Rectal smooth muscle tissue (tissue), 1 donor: ENCODE results near the gene PHACTR3.

ENCODE experiments used
- H3K27ac ChIP-seq: one replicate; pipeline ENCODE4 v1.7.0; 2013; ENCODE audit warnings: low read depth, low read length, inconsistent platforms
- H3K27me3 ChIP-seq: one replicate; pipeline ENCODE4 v1.7.0; 2013; ENCODE audit warnings: low read length; ENCODE audit not compliant: control insufficient read depth, insufficient read depth
- H3K36me3 ChIP-seq: one replicate; pipeline ENCODE4 v1.7.0; 2013; ENCODE audit warnings: low read length; ENCODE audit not compliant: control insufficient read depth, insufficient read depth
- H3K4me1 ChIP-seq: one replicate; pipeline ENCODE4 v1.7.0; 2013; ENCODE audit warnings: low read length; ENCODE audit not compliant: control insufficient read depth, insufficient read depth
- H3K4me3 ChIP-seq: one replicate; pipeline ENCODE4 v1.7.0; 2013; ENCODE audit warnings: low read length
- H3K9ac ChIP-seq: one replicate; pipeline ENCODE4 v1.7.0; 2013; ENCODE audit warnings: low read length

The PHACTR3 gene

GRCh38 chr20:59602546-59603080 is 1.7 kb upstream of the PHACTR3 start:
- H3K27ac ChIP-seq = no peak overlapping the region
- no peak overlapping the region for H3K4me3 ChIP-seq
- H3K9ac ChIP-seq = no peak overlapping the region
- peaks cover 24% of the 10 kb centered on the region for H3K27me3 ChIP-seq
- H3K36me3 ChIP-seq = no peaks in the 10 kb centered on the region
- no peaks in the 10 kb centered on the region for H3K4me1 ChIP-seq

- no peak overlapping the region for H3K27ac ChIP-seq
- peaks cover 21% of the 10 kb centered on the region for H3K27me3 ChIP-seq
- no peak overlapping the region for H3K4me3 ChIP-seq
- H3K4me1 ChIP-seq = no peaks in the 10 kb centered on the region
- no peaks in the 10 kb centered on the region for H3K36me3 ChIP-seq
- H3K9ac ChIP-seq = no peak overlapping the region
Measured at GRCh38 chr20:59603176-59603575, 1.2 kb upstream of the PHACTR3 start.

GRCh38 chr20:59604741-59605600 is 631 bp downstream of the PHACTR3 start:
- Histone ChIP-seq H3K27ac (no peak overlapping the region), H3K27me3 (peaks cover 19% of the 10 kb centered on the region), H3K9ac (no peak overlapping the region), H3K4me3 (no peak overlapping the region), H3K4me1 (no peaks in the 10 kb centered on the region), H3K36me3 (no peaks in the 10 kb centered on the region)

- H3K9ac ChIP-seq = no peak overlapping the region
- no peak overlapping the region for H3K27ac ChIP-seq
- H3K4me1 ChIP-seq = no peaks in the 10 kb centered on the region
- no peaks in the 10 kb centered on the region for H3K36me3 ChIP-seq
- H3K27me3 ChIP-seq = peaks cover 19% of the 10 kb centered on the region
- H3K4me3 ChIP-seq = no peak overlapping the region
Measured at GRCh38 chr20:59605601-59606364, 1.4 kb downstream of the PHACTR3 start.

GRCh38 chr20:59606566-59606965 is 2.2 kb downstream of the PHACTR3 start:
- peaks cover 19% of the 10 kb centered on the region for H3K27me3 ChIP-seq
- H3K4me3 ChIP-seq = no peak overlapping the region
- no peak overlapping the region for H3K27ac ChIP-seq
- H3K9ac ChIP-seq = no peak overlapping the region
- H3K4me1 ChIP-seq = no peaks in the 10 kb centered on the region
- no peaks in the 10 kb centered on the region for H3K36me3 ChIP-seq

GRCh38 chr20:59608396-59608795 is 4.1 kb downstream of the PHACTR3 start:
- H3K27ac ChIP-seq = no peak overlapping the region
- H3K27me3 ChIP-seq = peaks cover 14% of the 10 kb centered on the region
- no peak overlapping the region for H3K9ac ChIP-seq
- no peak overlapping the region for H3K4me3 ChIP-seq
- no peaks in the 10 kb centered on the region for H3K4me1 ChIP-seq
- no peaks in the 10 kb centered on the region for H3K36me3 ChIP-seq

- peaks cover 14% of the 10 kb centered on the region for H3K27me3 ChIP-seq
- H3K36me3 ChIP-seq = no peaks in the 10 kb centered on the region
- H3K9ac ChIP-seq = no peak overlapping the region
- no peak overlapping the region for H3K4me3 ChIP-seq
- no peak overlapping the region for H3K27ac ChIP-seq
- no peaks in the 10 kb centered on the region for H3K4me1 ChIP-seq
Measured at GRCh38 chr20:59608871-59609270, 4.5 kb downstream of the PHACTR3 start.

GRCh38 chr20:59611286-59611685 is 6.9 kb downstream of the PHACTR3 start:
- Histone ChIP-seq H3K4me3 (no peak overlapping the region), H3K9ac (no peak overlapping the region), H3K27ac (no peak overlapping the region), H3K36me3 (no peaks in the 10 kb centered on the region), H3K4me1 (no peaks in the 10 kb centered on the region), H3K27me3 (peaks cover 5% of the 10 kb centered on the region)

- H3K4me3 ChIP-seq = no peak overlapping the region
- H3K36me3 ChIP-seq = no peaks in the 10 kb centered on the region
- no peak overlapping the region for H3K27ac ChIP-seq
- H3K9ac ChIP-seq = no peak overlapping the region
- H3K27me3 ChIP-seq = peaks cover 3% of the 10 kb centered on the region
- H3K4me1 ChIP-seq = no peaks in the 10 kb centered on the region
Measured at GRCh38 chr20:59613861-59614260, 9.5 kb downstream of the PHACTR3 start.

GRCh38 chr20:59614714-59615113 is 10.4 kb downstream of the PHACTR3 start:
- no peak overlapping the region for H3K9ac ChIP-seq
- peaks cover 3% of the 10 kb centered on the region for H3K27me3 ChIP-seq
- no peaks in the 10 kb centered on the region for H3K4me1 ChIP-seq
- H3K4me3 ChIP-seq = no peak overlapping the region
- no peak overlapping the region for H3K27ac ChIP-seq
- H3K36me3 ChIP-seq = no peaks in the 10 kb centered on the region

- H3K27ac ChIP-seq = no peak overlapping the region
- peaks cover 3% of the 10 kb centered on the region for H3K27me3 ChIP-seq
- no peaks in the 10 kb centered on the region for H3K36me3 ChIP-seq
- no peak overlapping the region for H3K4me3 ChIP-seq
- H3K9ac ChIP-seq = no peak overlapping the region
- H3K4me1 ChIP-seq = no peaks in the 10 kb centered on the region
Measured at GRCh38 chr20:59616306-59616705, 12.0 kb downstream of the PHACTR3 start.

GRCh38 chr20:59617221-59617620 is 12.9 kb downstream of the PHACTR3 start:
- H3K4me1 ChIP-seq = no peaks in the 10 kb centered on the region
- no peak overlapping the region for H3K4me3 ChIP-seq
- H3K36me3 ChIP-seq = no peaks in the 10 kb centered on the region
- no peak overlapping the region for H3K9ac ChIP-seq
- H3K27ac ChIP-seq = no peak overlapping the region
- H3K27me3 ChIP-seq = peaks cover 3% of the 10 kb centered on the region
